ENCODE measurements around the gene MRPL42. TPM values are rescaled to one million over a fixed set of nuclear protein-coding genes. Genes with fewer than 3 reads are reported as not detected.
"Not testable (repeated sequence)": the region's sequence is repeated elsewhere in the genome, so short reads cannot be mapped to it uniquely, and the experiment has no call there.

Gene MRPL42
- total RNA-seq, 2 donors from 2014 or later: 39.8 to 64.9 TPM

DNA sequence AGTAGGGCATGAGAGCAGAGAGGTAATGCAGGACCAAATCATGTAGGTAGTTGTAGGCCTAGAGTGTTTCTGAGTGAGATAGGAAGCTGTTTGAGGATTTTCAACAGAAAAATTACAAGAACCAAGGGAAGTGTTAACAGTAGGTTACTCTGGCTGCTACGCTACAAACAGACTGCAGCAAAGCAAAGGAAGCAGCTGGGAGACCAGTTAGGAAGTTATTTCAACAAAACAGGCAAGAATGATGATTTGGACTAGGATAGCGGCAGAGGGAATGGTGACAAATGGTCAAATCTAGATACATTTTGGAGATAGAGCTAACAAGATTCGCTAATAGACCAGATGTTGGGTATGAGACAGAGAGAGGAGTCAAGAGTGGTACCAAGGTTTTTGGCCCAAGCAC, 26.8 kb downstream of the MRPL42 start:
- no peaks in the 10 kb centered on the region for H3K4me1 ChIP-seq (replicated peaks)
- no peak overlapping the region for H3K27ac ChIP-seq
- TF ChIP-seq, protein P1, sequence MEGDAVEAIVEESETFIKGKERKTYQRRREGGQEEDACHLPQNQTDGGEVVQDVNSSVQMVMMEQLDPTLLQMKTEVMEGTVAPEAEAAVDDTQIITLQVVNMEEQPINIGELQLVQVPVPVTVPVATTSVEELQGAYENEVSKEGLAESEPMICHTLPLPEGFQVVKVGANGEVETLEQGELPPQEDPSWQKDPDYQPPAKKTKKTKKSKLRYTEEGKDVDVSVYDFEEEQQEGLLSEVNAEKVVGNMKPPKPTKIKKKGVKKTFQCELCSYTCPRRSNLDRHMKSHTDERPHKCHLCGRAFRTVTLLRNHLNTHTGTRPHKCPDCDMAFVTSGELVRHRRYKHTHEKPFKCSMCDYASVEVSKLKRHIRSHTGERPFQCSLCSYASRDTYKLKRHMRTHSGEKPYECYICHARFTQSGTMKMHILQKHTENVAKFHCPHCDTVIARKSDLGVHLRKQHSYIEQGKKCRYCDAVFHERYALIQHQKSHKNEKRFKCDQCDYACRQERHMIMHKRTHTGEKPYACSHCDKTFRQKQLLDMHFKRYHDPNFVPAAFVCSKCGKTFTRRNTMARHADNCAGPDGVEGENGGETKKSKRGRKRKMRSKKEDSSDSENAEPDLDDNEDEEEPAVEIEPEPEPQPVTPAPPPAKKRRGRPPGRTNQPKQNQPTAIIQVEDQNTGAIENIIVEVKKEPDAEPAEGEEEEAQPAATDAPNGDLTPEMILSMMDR (IDR thresholded peaks at IDR 0.05): no peak
- TF ChIP-seq POLR2AphosphoS5 (IDR thresholded peaks at IDR 0.05) (no peak), POLR2A (IDR thresholded peaks at IDR 0.05) (no peak)
- DNase-seq (ENCODE audit: low spot score): no peak
- intact Hi-C loops (cut with DNase I): no loop called here
- H3K4me3 ChIP-seq: no peak overlapping the region
- H3K27me3 ChIP-seq (replicated peaks; ENCODE audit: insufficient read depth): no peaks in the 10 kb centered on the region
- H3K9me3 ChIP-seq: no peaks in the 10 kb centered on the region
- no peaks in the 10 kb centered on the region for H3K36me3 ChIP-seq
- WGBS: 97% methylated on average over 3 of the region's 3 CpGs

DNA sequence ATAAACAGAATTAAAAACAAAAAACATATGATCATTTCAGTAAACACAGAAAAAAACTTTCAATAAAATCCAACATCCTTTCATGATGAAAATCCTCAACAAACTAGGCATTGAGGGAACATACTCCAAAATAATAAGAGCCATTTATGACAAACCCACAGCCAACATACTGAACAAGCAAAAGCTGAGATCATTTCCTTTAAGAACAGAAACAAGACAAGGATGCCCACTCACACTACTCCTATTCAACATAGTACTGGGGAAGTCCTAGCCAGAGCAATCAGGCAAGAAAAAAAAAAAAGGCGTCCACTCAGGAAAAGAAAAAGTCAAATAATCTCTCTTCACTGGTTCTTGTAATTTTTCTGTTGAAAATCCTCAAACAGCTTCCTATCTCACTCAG, 30.1 kb downstream of the MRPL42 start:
- H3K36me3 ChIP-seq: no peaks in the 10 kb centered on the region
- 97% methylated on average over 1 of the region's 1 CpG for WGBS
- H3K9me3 ChIP-seq: no peaks in the 10 kb centered on the region
- no peaks in the 10 kb centered on the region for H3K27me3 ChIP-seq (replicated peaks; ENCODE audit: insufficient read depth)
- H3K4me1 ChIP-seq (replicated peaks): no peaks in the 10 kb centered on the region
- no peak overlapping the region for H3K4me3 ChIP-seq
- DNase-seq (ENCODE audit: low spot score): no peak
- no peak overlapping the region for H3K27ac ChIP-seq
- TF ChIP-seq POLR2AphosphoS5 (IDR thresholded peaks at IDR 0.05): no peak
- TF ChIP-seq, protein P1 (IDR thresholded peaks at IDR 0.05): no peak
- no peak for TF ChIP-seq POLR2A (IDR thresholded peaks at IDR 0.05)
- intact Hi-C loops (cut with DNase I): no loop called here

DNA sequence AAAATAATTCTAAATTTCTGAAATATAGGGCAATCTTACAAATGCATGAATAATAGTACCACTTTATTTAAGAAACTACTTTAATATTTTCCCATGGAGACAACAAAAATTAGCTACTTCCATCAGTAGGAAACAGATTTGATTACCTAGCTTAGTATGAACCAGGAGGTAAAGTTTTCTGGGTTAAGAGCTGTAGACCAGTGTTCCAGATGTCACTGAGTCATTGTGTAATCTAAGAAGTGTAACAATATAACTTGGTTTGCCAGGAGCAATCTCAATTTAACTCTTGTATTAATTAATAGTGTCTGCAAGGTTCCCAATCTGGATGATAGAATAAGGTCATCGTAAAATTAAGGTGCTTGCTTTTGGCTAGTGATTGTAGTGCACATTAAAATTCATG, 31.5 kb downstream of the MRPL42 start:
- H3K27ac ChIP-seq; H3K27me3 ChIP-seq (replicated peaks; ENCODE audit: insufficient read depth); H3K9me3 ChIP-seq; H3K4me3 ChIP-seq; intact Hi-C loops (cut with DNase I); H3K4me1 ChIP-seq (replicated peaks); DNase-seq (ENCODE audit: low spot score); H3K36me3 ChIP-seq: not testable (repeated sequence)
- no CpG with 5 or more reads among the region's 1 CpG for WGBS

DNA sequence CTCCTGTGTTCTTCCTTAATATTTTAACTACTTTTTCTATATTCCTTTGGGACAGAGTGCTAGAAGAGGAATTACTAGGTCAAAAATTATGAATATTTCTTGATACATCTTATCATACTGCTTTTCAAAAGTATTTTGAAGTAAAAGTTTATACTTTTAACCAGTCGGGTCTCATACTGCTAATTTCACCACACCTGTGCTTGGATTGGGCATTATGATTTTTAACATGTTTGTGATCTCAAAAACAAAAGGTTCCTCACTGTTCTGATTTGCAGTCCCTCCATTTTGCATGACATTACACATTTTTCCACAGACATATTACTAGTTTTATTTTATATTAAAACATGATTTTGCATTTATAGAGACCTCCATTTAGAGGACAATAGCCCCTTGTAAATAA, 32.9 kb downstream of the MRPL42 start:
- WGBS: 92% methylated on average over 1 of the region's 1 CpG
- Histone ChIP-seq H3K4me3 (no peak overlapping the region), H3K9me3 (no peaks in the 10 kb centered on the region), H3K36me3 (no peaks in the 10 kb centered on the region), H3K4me1 (replicated peaks) (no peaks in the 10 kb centered on the region), H3K27me3 (replicated peaks; ENCODE audit: insufficient read depth) (no peaks in the 10 kb centered on the region), H3K27ac (no peak overlapping the region)
- intact Hi-C loops (cut with DNase I): loop anchor here (5.0 to 10.0 kb wide), 4 partner anchors 67 to 477 kb away; no protein-coding TSS in a partner anchor
- DNase-seq (ENCODE audit: low spot score): no peak
- TF ChIP-seq, protein P1 (IDR thresholded peaks at IDR 0.05): no peak
- TF ChIP-seq POLR2A (IDR thresholded peaks at IDR 0.05) (no peak), POLR2AphosphoS5 (IDR thresholded peaks at IDR 0.05) (no peak)

DNA sequence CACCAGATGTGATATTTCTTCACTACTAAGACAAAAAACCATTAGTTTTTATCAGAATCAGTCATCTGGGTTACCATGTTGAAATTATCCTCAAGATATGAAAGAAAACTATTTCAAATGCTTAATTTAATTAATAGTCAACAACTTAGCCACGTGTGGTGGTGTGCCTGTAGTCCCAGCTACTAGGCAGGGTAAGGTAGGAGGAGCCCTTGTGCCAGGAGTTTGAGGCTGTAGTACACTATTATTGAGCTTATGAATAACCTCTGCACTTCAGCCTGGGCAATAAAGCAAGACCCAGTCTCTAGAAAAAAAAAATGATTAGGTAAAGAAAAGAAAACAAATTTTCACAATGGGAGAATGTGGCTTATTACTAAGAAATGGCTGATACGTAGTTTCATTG, 33.4 kb downstream of the MRPL42 start:
- Histone ChIP-seq H3K4me3 (no peak overlapping the region), H3K9me3 (no peaks in the 10 kb centered on the region), H3K36me3 (no peaks in the 10 kb centered on the region), H3K27ac (no peak overlapping the region), H3K4me1 (replicated peaks) (no peaks in the 10 kb centered on the region), H3K27me3 (replicated peaks; ENCODE audit: insufficient read depth) (no peaks in the 10 kb centered on the region)
- intact Hi-C loops (cut with DNase I): loop anchor here (5.0 to 10.0 kb wide), 4 partner anchors 67 to 477 kb away; no protein-coding TSS in a partner anchor
- TF ChIP-seq POLR2A (IDR thresholded peaks at IDR 0.05): no peak
- no peak for TF ChIP-seq POLR2AphosphoS5 (IDR thresholded peaks at IDR 0.05)
- TF ChIP-seq, protein P1 (IDR thresholded peaks at IDR 0.05): no peak
- WGBS: 62% methylated on average over 2 of the region's 2 CpGs
- DNase-seq (ENCODE audit: low spot score): no peak

All from prostate gland (tissue), 2 donors.